Measurements from ENCODE around the gene CHST15.

CHST15 gene

DNA sequence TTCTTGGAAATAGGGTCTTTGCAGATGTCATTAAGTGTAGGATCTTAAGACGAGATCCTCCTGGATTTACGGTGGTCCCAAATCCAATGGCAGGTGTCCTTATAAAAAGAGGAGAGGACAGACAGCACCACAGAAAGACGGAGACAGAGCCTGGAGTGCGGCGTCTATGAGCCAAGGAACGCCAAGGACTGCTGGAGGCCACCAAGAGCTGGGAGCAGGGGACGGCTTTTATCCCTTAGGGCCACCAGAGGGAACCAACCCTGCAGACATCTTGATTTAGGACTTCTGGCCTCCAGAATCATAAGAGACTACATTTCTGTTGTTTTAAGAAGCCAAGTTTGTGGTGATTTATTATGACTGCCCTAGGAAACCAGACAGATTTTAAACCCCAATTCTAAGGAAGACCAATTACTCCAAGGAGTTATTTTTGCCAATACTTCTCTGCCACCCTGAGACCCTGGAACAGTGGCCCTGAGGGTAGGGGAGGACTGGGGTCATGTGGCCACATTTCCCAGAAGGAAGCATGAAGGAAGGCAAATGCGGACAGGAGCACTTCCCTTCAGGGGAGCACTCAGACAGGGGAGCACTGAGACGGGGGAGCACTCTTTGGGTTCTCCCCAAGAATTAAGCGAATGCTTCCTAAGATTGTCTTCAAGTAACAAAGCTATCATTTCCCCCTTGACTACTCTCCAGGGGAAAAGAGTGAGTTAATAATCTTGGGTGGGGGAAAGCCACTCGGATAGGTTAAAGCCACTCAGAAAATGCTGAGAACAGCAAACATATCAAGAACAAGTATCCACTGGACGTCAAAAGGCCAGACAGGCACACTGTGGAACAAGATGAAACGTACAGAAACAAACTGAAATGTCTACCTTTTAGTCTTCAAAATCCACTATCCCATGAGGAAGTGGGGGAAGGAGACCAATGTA lies 67.5 kb downstream of the CHST15 start:
- no peak for DNase-seq

DNA sequence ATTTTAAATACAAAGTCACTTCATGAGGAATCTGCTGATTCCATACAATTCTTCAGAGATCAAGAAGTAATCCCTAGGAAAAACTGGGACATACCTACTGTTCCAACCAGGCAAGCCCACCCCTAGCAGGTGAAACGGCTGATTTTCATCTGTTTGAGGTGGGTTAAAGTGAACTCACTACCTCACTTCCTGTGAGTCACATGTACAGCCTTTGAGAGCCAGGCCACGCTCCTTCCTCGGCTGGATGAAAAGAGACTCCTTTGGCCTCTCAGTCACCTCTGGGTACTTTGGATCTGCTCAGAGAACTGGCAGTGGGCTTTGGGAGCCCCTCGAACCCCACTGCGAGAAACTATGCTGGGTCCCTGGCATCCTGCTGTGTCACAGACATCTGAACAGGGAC lies 68.2 kb downstream of the CHST15 start:
- no peak for DNase-seq

DNA sequence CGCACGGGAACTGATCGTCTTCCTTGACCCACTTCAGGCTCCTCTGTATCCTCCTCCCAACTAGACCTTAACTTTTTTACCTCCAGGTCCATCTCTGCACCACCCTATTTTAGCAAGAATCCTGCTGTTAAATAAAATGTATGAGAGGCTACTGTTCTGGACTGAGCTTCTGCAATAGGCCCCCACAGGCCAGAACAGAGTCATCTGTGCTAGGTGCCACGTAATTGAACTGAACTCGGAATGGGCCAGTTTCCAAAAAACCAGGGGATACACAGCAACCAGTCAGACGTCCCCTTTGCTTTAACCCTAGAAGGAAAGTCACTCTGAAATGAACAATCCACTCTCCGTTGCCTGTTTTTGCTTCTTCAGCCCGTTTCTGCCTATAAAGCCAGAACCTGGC lies 71.3 kb downstream of the CHST15 start:
- DNase-seq = no peak

DNA sequence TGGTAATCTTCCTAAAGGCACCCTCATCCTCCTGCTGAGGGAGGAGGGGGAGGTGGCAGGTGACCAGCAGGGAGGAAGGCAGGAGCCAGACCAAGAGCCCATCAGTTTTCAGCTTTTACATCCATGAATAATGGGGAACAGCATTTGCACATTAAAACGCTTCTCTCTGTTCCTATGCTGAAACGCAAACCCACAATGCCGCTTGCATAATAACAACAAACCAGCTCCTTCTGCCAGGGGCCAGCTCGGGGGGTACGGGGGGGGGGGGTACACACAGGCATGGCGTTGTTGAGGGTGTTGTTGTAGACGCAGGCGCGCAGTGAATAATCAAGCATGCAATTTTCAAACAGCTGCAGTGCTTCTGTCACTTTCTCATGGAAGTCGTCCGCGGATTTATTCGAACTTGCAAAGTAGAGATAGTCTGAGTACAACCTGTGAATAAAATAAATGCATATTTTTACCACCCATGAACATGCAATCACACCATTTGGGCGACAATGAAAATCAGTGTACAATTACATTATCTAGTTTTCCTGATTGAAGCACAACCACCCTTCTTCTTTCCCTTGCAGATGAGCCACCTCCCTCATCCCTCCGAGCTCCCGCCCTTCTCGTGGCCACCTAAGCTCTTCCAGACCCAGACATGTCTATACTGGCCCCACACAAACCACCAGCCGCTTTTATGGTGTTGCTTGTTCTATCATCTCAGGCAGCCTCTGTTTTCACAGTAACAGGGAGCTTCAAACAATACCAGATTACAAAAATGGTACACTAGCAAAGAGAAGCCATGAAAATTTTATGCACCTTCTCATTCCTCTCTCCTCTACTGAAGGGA lies 72.2 kb downstream of the CHST15 start:
- no peak for DNase-seq

DNA sequence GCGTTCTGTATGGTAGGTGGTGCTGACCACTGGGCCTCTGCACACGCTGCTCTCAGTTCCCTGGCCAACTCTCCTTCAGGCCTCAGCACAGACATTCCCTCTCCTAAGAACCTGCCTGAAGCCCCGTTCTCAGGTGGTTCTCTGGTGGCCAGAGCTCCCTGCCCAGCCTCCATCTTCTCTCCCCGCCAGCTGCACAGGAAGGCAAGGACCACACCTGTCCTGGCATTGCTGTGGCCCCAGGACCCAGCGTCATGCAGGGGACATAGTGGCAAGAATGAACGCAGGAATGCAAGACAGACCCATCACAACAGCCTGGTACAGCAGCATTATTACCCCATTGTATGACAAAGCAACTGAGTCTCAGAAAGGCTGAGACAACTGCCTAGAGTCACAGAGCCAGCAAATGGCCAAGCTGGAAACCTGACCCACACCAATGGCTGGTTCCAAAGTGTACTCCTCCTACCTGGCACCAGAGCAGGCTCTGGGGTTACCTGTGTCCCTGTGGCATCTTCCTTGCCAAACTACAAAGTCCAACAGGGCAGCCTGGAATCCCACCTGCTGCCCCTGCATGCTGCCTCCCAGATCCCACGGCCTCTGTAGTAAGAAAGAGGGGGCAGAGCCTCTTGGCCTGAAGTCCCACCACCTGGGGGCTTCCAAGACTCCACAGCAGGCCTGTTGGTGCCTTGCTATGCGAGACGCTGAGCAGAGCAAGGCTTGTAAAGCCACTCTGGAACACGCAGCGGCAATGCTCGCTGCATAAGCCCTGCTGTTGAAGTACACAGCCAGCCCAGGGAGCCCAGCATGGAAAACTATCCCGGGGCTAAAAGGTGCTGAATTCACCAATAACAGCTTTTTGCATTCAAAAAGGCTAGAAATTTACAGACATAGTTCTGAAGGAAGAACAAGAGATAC lies 73.3 kb downstream of the CHST15 start:
- no peak for DNase-seq

DNA sequence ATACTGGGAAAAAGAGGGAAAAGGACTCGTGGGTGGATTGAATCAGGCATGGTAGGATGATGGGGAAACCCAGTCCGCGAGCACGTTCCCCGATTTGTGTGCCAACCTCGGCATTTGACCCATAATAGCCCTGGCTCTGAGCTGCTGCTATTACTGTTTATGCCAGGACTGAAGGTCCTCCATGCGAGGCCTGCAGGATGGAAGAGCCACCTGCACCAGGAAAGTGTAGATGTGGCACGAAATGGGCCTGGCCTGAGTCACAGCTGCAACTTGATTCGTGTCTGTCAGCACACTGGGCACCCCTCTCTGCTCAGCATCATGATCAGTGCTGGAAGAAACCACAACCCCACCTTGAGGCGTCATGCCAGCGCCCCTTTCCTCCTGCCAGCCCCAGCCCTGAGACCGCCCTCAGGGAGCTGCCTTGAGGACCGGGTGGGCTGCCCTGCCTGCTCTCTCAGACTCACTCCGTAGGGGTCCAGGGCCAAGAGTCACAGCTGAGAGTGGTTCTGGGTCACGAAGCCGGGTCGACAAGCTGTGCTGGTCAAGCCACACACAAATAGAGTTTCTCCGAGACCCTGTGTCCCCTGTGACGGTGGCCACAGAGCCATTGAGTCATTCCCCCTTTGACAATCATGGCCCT lies 74.4 kb downstream of the CHST15 start:
- no peak for DNase-seq

DNA sequence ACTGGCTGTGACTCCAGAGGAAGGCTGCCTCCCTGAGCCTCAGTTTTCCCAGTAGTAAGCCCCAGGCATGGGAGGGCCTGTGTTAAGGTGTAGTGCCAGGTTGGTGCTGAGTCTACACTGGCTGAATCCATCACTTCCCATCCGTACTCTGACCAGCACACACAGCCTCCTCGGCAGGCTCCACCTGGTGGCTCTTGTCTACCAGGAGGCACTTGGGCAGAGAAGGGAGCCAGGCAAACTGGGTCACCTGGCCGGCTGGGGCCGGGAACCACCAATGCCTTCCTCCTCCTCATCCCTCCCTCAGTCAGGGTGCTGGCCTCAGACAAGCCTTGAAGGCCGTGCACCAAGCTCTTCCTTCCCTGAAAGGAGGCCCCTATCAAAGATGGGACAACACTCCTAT lies 75.7 kb downstream of the CHST15 start:
- no peak for DNase-seq

DNA sequence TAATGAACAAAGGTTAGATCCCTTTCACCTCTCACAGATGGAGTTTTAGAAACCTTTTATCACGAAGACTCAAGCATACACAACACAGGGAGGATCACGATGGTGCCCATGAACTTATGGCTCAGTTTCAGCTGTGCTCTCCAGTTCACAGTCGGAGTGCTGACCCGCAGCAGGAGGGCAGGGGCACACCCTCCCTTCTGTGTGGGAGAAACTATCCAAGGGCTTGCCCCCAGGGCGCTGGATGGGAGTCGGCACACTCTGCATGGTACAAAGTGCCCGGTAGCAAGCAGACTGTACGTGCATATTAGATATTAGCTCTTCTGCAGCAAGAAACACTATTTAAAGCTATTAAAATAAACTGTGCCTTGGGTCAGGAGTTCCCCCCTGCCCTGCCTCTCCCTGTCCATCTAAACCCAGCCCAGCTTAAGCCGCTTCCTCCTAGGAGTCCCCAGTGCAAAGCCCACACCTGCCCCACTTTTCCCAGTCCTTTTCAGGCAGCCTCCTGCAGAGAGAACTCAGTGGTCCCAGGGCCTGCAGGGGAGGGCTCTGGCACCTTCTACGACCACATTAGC lies 76.5 kb downstream of the CHST15 start:
- DNase-seq = no peak

DNA sequence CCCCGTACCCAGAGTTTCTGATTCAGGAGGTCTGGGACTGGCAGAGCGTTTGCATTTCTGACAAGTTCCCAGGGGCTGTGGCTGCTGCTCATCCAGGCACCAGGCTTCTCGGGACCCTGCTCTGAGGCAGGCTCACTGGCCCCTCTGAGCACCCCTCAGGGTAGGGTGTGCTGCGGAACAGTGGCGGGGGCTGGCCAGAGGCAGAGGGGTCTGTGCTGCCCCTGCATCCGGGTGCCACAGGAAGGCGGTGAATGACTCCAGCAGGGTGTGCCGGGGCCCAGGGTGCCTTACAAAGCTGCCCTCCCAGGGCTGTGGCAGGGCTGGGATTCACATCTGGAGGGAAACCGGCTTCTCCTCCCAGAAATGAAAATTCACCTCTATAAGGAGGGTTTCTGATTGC lies 77.4 kb downstream of the CHST15 start:
- no peak for DNase-seq

DNA sequence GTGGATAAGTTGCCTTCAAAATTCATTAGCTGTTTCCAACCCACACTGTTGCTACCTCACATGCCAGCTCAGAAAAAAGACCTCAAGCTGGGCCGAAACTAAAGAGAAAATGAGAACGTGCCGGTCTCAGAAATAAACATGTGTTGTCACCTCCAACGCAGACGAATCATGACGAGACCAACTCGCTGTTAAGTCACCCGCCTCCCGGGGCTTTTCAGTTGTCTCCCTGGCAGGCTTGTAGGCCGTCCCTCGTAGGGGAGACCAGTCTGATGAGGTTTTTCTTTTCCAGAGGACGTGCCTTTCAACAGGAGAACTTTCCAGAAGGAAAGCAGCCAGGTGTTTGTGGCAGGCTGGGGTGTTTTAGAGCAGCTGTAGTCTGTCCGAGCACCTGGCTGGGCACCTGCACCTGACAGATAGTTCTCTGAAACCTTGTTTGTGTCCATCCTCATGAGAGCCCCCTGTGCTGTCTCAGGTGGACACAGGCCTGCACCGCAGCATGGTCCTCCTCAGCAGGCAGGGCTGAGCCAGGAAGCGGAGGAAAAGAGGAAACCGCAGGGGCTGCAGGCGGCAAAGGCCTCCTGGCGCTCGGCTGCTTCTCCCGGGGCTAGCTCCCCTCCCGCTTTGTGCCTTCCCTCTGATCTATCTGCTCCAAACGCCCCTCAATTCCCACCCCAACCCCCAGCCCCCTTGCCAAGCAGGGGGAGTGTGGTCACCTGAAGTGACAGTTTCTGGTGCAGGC lies 78.8 kb downstream of the CHST15 start:
- DNase-seq = no peak

DNA sequence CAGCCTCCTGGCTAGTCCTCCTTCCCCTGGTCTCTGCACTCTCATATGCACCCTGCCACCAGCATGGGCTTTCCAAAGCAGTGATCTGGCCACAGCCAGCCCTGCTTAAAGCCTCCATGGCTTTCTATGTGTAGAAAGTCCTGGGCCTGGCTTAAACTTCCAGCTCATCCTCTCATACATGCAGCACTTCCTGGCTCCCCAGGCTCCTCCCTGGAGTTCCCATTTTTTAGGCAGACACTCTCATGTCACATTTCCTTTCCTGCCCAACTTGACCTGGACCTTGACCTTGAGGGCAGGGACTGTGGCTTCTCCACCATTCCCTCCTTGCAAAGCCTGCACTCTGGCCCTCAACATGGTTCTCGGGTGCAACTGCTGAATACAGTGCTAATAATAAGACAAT lies 79.5 kb downstream of the CHST15 start:
- no peak for DNase-seq

DNA sequence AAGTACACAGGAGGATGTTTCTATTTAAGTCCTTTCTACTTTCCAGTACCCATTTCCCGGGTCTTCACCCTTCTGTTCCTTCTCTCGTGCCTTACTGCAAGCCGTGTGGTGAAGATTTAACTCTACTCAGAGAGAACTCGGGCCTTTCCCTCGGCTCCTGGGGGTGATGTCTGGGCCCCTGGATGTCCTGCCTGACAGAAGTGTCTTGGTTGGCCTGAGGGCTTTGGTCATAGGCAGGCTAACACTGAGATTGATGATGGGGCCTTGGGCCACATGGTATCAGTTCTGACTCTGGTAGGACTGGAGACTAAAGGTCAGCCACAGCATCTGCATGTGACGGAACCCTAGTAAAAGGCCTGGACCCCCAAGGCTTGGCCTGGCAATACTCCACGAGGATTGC lies 80.4 kb downstream of the CHST15 start:
- DNase-seq = no peak

DNA sequence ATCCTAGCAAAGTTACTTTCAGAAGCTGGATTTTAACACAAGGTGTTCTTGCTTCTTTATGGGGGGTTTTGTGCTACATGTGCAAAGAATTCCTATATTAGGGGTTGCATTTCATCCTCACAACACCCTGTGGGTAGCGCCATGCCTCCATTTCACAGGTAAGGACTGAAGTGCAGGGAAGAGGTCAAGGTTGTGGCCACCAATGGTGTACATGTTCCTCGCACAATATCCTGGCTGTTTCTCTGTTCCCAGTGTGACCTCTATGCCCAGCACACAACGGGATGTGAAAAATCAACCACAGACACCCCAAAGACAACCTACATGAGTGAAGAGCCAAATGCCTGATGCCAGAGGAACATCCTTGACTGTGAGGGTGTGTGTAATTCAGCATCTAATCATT lies 80.8 kb downstream of the CHST15 start:
- DNase-seq = no peak

DNA sequence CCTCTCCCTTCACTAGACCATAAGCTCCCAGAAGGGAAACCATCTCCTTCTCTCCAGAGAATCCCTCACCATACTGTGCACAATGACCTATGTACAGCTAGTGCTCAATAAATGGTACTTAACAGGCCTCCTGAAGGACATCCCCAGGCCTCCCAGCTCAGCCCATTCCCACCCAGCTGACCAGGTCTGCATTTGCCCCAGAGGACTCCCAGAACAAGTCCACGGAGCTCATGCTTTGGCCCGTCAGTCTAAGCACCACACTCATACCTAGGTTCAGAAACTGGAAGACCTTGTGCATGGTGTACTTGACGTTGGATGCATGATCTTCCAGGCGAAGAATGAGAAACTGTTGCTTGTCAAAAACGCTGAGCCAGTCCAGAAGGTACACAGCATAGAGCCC lies 81.3 kb downstream of the CHST15 start:
- no peak for DNase-seq

DNA sequence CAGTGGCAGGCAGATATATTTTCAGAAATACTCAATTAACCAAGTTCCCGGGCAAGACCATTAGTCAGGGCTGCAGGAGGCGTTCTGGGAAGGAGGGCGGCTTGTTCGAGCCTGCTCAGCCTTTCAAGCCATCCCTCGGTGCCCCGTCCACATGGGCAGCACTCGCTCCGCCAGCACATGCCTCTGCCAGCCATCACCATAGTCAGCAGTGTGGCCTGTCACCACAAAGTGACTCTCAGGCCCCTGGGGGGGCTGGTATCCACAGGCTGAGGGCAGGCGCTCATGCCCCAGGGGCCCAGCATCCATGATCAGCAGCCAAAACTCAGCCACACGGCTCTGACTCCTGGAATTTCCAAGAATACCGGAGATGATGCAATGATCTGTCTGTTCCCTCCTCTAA lies 81.9 kb downstream of the CHST15 start:
- no peak for DNase-seq

DNA sequence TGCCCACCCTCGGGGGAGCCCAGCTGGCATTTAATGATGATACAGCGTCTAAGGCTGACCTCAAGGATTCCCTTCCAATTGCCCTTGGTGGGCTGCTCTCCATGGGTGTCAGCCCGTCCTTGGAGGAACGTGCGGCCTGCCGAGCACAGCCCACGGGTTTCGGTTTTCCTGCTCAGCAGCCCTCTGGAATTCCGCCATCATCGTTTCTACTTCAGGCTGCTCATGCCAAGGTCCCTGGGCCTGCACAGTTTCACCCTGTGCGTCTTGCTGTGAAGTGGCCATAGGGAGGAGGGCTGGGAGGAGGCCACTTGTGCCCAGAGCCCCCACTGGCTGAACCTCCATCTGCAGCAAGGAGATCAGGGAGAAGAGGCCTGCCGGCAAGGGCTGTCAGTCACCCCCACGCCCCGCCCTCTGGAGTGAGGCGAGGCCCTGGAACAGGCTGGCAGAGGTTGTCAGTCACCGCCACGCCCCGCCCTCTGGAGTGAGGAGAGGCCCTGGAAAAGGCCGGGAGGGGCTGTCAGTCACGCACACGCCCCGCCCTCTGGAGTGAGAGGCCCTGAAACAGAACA lies 82.8 kb downstream of the CHST15 start:
- DNase-seq = no peak

DNA sequence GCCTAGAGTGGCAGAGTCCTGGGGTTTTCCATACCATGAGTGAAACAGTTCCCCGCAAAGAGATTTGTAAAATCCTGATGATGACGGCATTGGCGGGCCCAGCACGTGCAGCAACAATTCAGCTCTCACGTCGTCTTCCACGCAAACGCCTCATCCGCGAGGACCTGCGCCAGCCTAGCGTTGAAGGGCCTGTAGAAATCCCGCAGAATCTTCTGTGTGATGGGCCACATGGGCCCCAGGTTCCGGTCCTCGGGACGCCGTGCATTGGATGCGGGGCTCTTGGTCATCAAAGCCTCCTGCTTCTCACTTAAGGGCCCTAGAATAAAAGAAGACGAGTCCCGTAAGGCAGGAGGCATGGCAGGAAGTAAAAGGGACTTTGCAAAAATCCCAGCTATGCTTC lies 83.4 kb downstream of the CHST15 start:
- no peak for DNase-seq

DNA sequence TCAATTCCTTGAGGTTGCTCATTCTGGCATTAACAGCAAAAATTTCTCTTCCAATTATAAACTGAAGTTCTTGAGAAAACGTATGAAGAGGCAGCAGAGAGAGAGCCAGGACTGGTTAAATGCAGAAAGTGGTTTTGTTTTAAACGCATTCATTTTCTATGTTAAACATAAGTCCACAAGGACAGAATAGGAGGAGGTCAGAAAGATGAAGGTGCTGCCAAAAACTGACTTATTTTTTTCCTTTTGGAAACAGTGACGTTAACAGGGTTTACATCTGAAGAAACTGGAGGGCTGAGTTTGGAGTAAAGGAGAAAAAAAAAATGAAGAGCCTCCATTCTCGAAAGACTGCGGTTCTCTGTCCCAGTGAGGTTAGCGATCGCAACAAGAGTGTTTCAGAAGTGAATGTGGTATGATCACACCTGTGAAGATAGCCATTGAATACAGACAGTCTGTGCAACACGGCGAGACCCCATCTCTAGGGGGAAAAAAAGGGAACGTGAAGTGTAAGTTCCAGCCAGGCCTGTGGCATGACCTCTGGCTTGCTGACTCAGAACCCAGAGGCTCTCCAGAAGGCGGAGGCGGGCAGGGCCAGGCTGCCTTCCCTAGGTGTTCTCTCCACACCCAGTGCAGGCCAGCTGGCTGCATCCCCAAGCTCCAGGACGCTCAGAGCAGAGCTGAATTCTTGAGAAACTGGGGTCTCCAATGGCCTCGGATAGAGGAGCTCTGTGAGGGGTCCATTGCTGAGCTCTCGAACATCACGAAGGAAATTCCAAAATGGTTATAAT lies 84.0 kb downstream of the CHST15 start:
- no peak for DNase-seq

DNA sequence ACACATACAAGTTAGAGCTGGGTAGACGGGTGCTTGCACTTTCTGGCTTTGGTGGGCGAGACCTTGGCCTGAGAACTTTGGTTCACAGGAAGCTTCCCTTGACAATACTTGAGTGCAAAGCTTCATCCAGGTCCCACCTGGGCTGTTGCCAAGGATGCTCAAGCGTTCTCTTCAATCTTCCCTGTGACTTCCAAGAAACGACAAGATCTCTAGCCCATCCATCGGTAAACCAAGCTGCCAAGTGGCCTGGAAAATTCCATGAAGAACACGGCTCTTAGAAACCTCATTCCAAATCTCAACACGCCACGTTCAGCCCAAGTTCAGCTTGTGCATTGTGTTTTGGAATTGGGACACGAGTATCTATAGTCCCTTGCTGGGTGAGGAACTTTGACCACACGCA lies 84.7 kb downstream of the CHST15 start:
- no peak for DNase-seq

DNA sequence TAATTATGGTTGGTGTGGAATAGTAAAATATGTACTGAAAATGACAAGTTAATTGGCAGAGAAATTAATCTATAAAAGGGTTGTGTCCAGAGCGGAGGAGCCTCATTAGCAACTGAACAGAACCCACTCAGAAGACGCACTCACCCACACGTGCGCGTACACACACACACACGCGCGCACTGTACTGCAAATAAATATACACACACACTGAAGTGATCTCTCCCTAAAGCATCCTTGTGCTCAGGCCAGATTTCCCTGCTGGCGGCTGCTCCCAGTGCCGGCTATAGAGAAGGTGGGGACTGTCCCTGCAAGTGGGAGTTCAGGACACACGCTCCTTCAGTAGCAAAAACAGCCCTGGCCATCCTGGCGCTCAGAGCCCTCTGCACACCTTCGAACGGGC lies 85.2 kb downstream of the CHST15 start:
- DNase-seq = no peak

All from NCI-H774 (cell line).